Stomach (tissue), 9 donors: ENCODE results near the gene TLK2. TPM values are rescaled to one million over a fixed set of nuclear protein-coding genes. Genes with fewer than 3 reads are reported as not detected.

ENCODE experiments used
- DNase-seq, 2 donors: peaks; one replicate each; pipeline versions ENCODE4 v3.0.0 to v3.0.0-alpha.2; 2013 to 2019
- H3K27ac ChIP-seq, 5 donors: fragments of 200-600 bp in 4 of 5; sonication (generic) in 4 of 5; one replicate each; pipeline ENCODE4 v1.5.1; 2013 to 2019; ENCODE audit warnings: mild to moderate bottlenecking in 1 of 5, moderate library complexity in 1 of 5
- H3K27me3 ChIP-seq, 3 donors: fragments of 200-600 bp; sonication (generic); one replicate each; pipeline ENCODE4 v1.5.1; 2017 to 2019; ENCODE audit warnings: mixed run types in 1 of 3
- H3K36me3 ChIP-seq, 4 donors: fragments of 200-600 bp; sonication (generic); 1 replicate in 3 of 4; 2 replicates in 1 of 4; pipeline ENCODE4 v1.5.1; 2016 to 2019
- H3K4me1 ChIP-seq, 4 donors: fragments of 200-600 bp; sonication (generic); one replicate each; pipeline ENCODE4 v1.5.1; 2016 to 2019
- H3K4me3 ChIP-seq, 4 donors: fragments of 200-600 bp; sonication (generic) in 3 of 4; one replicate each; pipeline ENCODE4 v1.5.1; 2016 to 2019; ENCODE audit warnings: mild to moderate bottlenecking in 1 of 4
- H3K9me3 ChIP-seq, 4 donors: fragments of 200-600 bp; sonication (generic); one replicate each; pipeline ENCODE4 v1.5.1; 2016 to 2019
- EP300 ChIP-seq: sonication (generic); formaldehyde crosslinking; IDR thresholded peaks from one replicate; pipeline ENCODE4 v1.6.1; 2017; ENCODE audit warnings: antibody characterized with exemption
- POLR2A ChIP-seq, 4 donors: fragments of 450-650 bp; IDR thresholded peaks; one replicate each; pipeline ENCODE4 v1.6.1; 2016; ENCODE audit warnings: antibody characterized with exemption in 4 of 4, control low read depth in 2 of 4, mild to moderate bottlenecking in 1 of 4, moderate library complexity in 1 of 4
- POLR2AphosphoS5 ChIP-seq, 3 donors: sonication (generic); formaldehyde crosslinking; IDR thresholded peaks; one replicate each; pipeline ENCODE4 v1.6.1; 2016; ENCODE audit warnings: antibody characterized with exemption in 3 of 3
- WGBS, 5 donors: extraction: QIAGEN DNeasy Blood & Tissue Kit in 3 of 5; methylation state at CpG; one replicate each; pipeline versions ENCODE4 v1.1.5 to v1.1.7; 2013 to 2018; 5-methylcytosine and 5-hydroxymethylcytosine counted together
- intact Hi-C: fragments of 100-400 bp; cut with DNase I; formaldehyde crosslinking; loops from one replicate; pipeline ENCODE4 v1.15.1; 2023; ENCODE audit warnings: low total_unique reads
- polyA plus RNA-seq, 3 donors: library from polyadenylated mRNA; stranded (reverse); fragments of 200-250 nt; gene quantifications; one replicate each; pipeline ENCODE4 v1.2.3, GENCODE V29; 2013
- total RNA-seq, 5 donors: library from RNA; depleted of rRNA; stranded (reverse); fragments of >200 nt; gene quantifications; one replicate each; pipeline versions ENCODE4 v1.1.0 to v1.2.3, GENCODE V29; 2014 to 2016
- TF ChIP-seq, protein P1 (sequence below), 7 experiments: fragments of 450-650 bp in 4 of 7; fragments of 200-600 bp in 3 of 7; sonication (generic) in 3 of 7; IDR thresholded peaks; one replicate each; pipeline ENCODE4 v1.5.1; 2016 to 2019; ENCODE audit warnings: antibody characterized with exemption in 7 of 7, control low read depth in 2 of 7, mild to moderate bottlenecking in 1 of 7
- donor health status: healthy with polysubstance abuse.
- donor health status: Bipolar disorder and iron deficiency.
- donor health status: healthy.

The TLK2 gene
- total and polyA plus RNA-seq, 8 donors = 8.6 to 75.3 (median 17.3) TPM

DNA sequence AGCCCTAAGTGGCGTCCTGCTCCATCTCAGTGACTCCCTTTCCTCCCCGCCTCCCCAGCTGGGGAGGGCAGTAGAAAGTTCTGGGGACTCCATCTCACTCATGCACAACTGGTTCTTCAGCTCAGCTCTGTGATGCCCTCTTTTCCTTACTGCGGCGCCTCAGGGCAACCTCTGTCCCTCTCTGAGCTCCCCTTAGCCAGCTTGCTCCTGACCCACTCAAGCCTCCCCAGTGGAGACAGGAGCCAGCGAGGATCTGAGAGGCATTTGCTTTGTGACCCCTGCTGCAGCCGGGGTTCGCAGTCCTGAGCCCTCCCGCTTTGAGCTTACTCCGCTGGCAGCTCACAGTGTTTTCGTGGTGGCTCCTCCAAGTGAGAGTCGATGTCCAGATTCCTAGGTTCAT is 142.6 kb downstream of the TLK2 start:
- intact Hi-C loops = no loop called here
- Histone ChIP-seq H3K27ac (no peak overlapping the region), H3K4me3 (no peak overlapping the region), H3K36me3 (peaks cover 0 to 30% (median 13%) of the 10 kb centered on the region in 4 donors), H3K9me3 (no peaks in the 10 kb centered on the region), H3K27me3 (peaks cover 0 to 9% (median 0%) of the 10 kb centered on the region in 3 donors), H3K4me1 (peaks cover 0 to 12% (median 6%) of the 10 kb centered on the region in 4 donors)
- TF ChIP-seq POLR2A (IDR thresholded peaks at IDR 0.05) (no peak), POLR2AphosphoS5 (IDR thresholded peaks at IDR 0.05) (no peak), EP300 (no peak)
- TF ChIP-seq, protein P1, sequence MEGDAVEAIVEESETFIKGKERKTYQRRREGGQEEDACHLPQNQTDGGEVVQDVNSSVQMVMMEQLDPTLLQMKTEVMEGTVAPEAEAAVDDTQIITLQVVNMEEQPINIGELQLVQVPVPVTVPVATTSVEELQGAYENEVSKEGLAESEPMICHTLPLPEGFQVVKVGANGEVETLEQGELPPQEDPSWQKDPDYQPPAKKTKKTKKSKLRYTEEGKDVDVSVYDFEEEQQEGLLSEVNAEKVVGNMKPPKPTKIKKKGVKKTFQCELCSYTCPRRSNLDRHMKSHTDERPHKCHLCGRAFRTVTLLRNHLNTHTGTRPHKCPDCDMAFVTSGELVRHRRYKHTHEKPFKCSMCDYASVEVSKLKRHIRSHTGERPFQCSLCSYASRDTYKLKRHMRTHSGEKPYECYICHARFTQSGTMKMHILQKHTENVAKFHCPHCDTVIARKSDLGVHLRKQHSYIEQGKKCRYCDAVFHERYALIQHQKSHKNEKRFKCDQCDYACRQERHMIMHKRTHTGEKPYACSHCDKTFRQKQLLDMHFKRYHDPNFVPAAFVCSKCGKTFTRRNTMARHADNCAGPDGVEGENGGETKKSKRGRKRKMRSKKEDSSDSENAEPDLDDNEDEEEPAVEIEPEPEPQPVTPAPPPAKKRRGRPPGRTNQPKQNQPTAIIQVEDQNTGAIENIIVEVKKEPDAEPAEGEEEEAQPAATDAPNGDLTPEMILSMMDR (IDR thresholded peaks at IDR 0.05) = no peak
- no peak for DNase-seq
- WGBS, 5 donors = 88 to 98% (median 92%) methylated on average over 11 of the region's 11 CpGs

DNA sequence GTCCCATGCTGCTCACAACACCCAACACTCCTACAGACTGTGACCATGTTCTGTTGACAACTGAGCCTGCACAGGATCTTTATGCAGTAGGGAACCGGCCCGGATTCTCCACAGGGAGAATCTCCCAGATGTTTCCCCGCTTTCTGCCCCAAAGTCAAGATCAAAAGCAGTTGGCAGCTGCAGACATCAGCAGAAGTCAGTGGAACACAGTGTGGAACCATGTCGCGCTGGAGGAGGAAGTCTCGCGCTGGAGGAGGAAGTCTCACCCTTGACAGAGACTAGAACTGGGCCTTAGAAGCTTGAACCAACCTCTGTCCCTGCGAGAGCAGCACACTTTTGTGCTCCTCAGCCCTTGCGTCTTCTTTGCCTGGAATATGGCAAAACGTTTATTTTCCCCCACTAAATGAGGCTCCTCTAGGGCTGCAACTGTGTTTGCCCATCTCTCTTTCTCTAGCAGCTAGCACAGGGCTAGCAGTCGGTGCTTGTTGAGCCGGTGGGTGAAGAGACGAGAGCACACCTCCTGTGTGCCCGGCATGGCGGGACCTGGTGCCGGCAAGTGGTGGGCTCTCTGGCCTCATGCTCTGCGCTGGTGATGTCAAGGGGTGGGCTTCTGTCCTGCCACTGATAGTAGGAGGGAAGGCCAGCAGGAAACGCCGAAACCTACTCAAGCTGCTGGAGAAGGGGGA is 146.7 kb downstream of the TLK2 start:
- H3K27ac ChIP-seq = peak overlapping the region in 3 of 5 donors; percentile 84 to 90 (median 86)
- peaks cover 16 to 50% (median 39%) of the 10 kb centered on the region in 4 donors for H3K4me1 ChIP-seq
- intact Hi-C loops = no loop called here
- H3K4me3 ChIP-seq = no peak overlapping the region
- no peak for DNase-seq
- peaks cover 0 to 50% (median 28%) of the 10 kb centered on the region in 3 donors for H3K27me3 ChIP-seq
- no peak for TF ChIP-seq EP300
- TF ChIP-seq POLR2AphosphoS5 (IDR thresholded peaks at IDR 0.05) = no peak
- no peak for TF ChIP-seq POLR2A (IDR thresholded peaks at IDR 0.05)
- TF ChIP-seq, protein P1 (IDR thresholded peaks at IDR 0.05) = no peak
- H3K9me3 ChIP-seq = no peaks in the 10 kb centered on the region
- WGBS, 5 donors = 74 to 81% (median 79%) methylated on average over 19 of the region's 19 CpGs
- peaks cover 0 to 5% (median 2%) of the 10 kb centered on the region in 4 donors for H3K36me3 ChIP-seq

DNA sequence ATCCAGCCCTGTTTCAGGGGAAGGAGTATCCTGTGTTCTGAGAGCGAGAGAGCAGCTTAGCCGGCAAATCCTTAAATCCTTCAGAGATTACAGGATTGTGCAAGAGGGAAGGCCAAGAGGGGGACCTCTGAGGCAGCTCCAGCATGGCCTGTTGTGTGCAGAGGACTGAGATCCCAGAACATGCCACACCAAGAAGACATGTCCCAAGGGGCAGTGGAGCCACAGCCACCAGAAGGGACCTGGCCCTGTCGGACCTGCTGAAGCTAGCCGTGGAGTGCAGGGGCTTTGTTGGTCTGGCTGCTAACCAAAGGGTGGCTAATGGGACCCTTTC is 147.2 kb downstream of the TLK2 start:
- H3K27ac ChIP-seq = peak overlapping the region in 4 of 5 donors; percentile 4 to 90 (median 85)
- no peak overlapping the region for H3K4me3 ChIP-seq
- H3K27me3 ChIP-seq = peaks cover 0 to 54% (median 28%) of the 10 kb centered on the region in 3 donors
- intact Hi-C loops = no loop called here
- DNase-seq = no peak
- peaks cover 16 to 50% (median 39%) of the 10 kb centered on the region in 4 donors for H3K4me1 ChIP-seq
- peaks cover 0 to 5% (median 2%) of the 10 kb centered on the region in 4 donors for H3K36me3 ChIP-seq
- WGBS, 5 donors = 52 to 71% (median 68%) methylated on average over 4 of the region's 4 CpGs
- TF ChIP-seq, protein P1 (IDR thresholded peaks at IDR 0.05) = no peak
- no peak for TF ChIP-seq EP300
- no peak for TF ChIP-seq POLR2AphosphoS5 (IDR thresholded peaks at IDR 0.05)
- TF ChIP-seq POLR2A (IDR thresholded peaks at IDR 0.05) = no peak
- no peaks in the 10 kb centered on the region for H3K9me3 ChIP-seq

DNA sequence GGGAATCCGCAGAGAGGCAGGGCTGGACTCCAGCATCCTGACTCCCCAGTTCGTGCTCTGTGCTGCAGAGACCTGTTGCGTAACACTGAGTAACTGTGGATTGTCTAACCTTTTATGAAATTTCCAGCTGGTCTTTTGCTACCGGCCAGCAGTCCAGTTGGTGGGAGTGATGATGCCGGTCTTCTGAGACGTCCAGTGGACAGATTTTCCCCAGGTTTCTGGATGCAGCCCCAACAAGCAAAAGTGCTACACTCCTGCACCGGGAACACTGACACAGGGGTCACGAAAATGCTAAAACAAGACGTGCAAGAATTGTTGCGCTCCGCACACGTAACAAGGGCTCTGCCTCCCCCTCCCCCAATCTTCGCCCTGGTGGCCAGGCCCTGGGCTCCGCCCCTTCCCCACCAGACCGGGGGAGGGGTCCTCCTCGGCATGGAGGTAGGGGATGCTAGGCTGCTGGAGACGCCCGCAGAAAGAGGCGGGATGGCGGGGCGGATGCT is 148.1 kb downstream of the TLK2 start:
- TF ChIP-seq POLR2AphosphoS5 (IDR thresholded peaks at IDR 0.05) = peak in 1 of 3 donors; percentile 70
- TF ChIP-seq EP300 = no peak
- Histone ChIP-seq H3K27ac (peak overlapping the region; percentile 65 to 90 (median 84)), H3K4me3 (peak overlapping the region; percentile 59 to 72 (median 61)), H3K4me1 (peaks cover 16 to 50% (median 39%) of the 10 kb centered on the region in 4 donors), H3K27me3 (peaks cover 0 to 54% (median 28%) of the 10 kb centered on the region in 3 donors), H3K36me3 (peaks cover 0 to 5% (median 2%) of the 10 kb centered on the region in 4 donors), H3K9me3 (no peaks in the 10 kb centered on the region)
- WGBS, 5 donors = 7 to 21% (median 10%) methylated on average over 7 to 21 of the region's 21 CpGs
- intact Hi-C loops = no loop called here
- DNase-seq = peak in 1 of 2 donors; percentile 81
